Stimulated activated CD4-positive, alpha-beta T cell treated with anti-CD3 and anti-CD28 coated beads, TNF-alpha, amount 100 ng/mL, for 24 hours (primary cell): ENCODE results near the gene MED13L.

Experiments
- DNase-seq, 3 experiments: peaks; one replicate each; pipeline ENCODE4 v3.0.0-alpha.2; 2020; ENCODE audit warnings: low read depth in 3 of 3

Gene MED13L

DNA sequence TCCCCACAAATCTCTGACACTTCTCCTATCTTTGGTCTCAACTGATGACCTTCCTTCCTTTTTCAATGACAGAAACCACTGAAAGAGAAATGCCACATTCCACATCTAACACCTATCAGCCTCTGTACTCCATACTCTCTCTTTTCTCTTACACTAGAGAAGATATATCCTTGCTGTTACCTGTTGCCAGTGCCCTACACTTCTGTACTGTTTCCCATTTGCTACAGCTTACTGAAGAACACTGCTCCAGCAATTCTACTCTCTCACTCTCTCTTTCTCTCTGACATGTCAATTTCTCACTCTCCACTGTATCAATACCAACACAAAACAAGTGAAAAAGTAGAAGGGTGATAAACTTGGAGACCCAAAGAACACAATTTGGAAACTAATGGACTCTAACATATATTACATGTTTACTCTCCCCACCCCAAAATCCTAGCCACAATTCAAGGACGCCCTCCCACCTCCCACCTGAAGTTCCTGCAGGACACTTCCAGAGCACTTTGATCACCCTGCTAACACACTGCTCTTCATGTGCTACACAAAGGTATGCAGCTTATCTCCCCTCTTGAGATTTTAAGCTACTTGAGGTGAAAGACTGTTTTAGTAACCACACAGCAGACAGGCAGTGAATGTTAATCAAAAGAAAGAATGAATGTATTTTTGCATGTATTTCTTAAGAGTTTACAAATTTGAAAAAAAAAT is 95.0 kb downstream of the MED13L start:
- no peak for DNase-seq

- no peak for DNase-seq
Observed at GRCh38 chr12:116180448-116180847, 97.0 kb downstream of the MED13L start.

GRCh38 chr12:116179384-116179783 is 98.1 kb downstream of the MED13L start:
- no peak for DNase-seq

DNA sequence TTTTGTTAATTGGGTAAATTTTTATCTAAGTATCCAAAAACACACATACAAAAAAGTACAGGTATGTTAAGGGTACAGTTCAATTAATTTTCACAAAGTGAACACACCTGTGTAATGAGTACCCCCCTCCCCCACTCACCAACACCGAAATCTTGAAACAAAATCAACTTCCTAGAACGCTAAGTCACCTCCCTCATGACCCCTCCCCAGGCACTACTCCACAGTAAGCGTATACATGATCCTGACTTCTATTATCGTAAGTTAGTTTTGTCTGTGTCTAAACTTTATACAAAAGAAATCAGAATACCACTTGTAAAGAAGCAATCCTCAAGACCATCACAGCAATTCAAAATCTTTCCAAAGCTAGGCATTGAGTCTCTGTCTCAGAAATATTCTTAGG is 100.5 kb downstream of the MED13L start:
- DNase-seq, result no peak

DNA sequence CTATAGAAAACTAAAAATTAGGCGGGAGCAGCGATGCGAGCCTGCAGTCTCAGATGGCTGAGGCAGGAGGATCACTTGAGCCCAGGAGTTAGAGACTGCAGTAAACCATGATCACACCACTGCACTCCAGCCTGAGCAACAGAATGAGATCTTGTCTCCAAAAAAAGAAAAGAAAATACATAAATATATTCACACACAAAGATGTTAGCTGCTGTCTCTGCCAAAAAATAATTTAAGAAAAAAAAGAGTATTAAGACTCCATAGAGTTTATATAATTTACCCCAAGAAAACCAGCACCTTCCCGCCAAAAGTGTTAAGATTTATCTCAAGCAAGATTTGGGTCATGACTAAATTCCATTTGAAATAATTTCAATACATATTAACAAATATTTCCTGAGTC is 102.6 kb downstream of the MED13L start:
- no peak for DNase-seq

- DNase-seq, result no peak
Observed at GRCh38 chr12:116174006-116174405, 103.5 kb downstream of the MED13L start.

DNA sequence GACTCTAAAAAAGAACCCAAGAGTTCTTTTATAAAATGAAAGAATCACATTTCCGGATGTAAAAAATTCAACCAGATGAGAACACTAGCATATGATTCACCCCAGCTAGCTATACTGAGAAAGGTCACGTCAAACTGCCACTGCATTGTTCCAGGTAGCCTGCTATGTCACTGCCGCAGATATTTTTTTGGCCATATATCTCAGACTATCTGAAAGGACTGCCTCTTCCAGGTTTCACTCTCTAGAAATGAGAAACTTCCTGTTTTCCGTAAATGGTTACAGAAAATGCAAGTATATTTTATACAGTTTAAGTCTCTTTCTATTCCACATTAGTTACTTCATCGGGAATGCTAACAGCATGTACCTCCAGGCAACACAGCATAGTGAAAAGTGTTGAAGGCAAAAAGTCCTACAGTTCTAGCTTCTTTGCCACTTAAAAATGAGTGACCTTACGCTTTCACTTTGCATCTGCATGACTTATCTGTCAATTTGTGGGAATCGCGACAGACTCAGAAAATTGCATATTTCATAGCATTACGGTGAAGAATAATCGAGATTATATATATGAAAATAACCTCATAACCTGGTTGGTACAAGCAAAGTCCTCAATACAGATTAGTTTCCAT is 105.2 kb downstream of the MED13L start:
- peak; percentile 9 to 33 (median 11) for DNase-seq

- no peak for DNase-seq
Observed at GRCh38 chr12:116171549-116171948, 105.9 kb downstream of the MED13L start.

- DNase-seq, result no peak
Observed at GRCh38 chr12:116169071-116169470, 108.4 kb downstream of the MED13L start.

GRCh38 chr12:116166306-116166705 is 111.2 kb downstream of the MED13L start:
- no peak for DNase-seq

GRCh38 chr12:116165036-116165425 is 112.5 kb downstream of the MED13L start:
- no peak for DNase-seq

DNA sequence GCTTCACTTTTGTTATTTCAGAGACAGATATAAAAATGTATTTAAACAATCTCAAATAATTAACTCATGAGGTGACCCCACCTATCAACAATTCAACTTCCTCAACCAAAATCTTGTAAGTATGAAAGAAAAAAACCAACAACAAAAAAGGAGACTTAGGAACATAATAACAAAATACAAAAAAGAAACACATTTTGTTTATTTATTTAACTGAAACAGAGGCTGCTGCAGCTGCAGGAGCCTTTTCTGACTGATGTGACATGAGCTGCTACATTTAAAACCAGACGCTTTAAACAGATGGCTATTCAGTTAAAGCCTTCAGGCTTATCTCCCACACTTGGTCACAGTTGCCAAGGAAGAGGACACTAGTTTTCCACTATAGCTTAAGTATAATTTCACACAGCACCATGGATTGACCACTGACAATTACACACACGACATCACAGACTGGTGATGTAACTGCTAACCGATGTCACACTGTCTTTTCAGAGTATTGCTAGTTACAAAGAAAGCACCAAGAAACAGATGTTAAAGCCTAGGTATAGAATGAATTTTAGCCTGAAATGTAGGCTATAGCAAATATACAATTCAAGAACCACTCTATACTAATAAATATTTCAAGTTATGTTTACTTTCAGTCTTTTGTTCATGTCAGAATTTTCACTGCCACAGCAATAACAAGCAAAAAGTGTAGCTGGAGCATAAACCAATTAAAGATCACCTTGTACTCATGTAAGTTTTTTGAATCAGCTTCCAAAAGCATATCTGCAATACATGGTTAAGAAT is 113.0 kb downstream of the MED13L start:
- DNase-seq, result no peak

DNA sequence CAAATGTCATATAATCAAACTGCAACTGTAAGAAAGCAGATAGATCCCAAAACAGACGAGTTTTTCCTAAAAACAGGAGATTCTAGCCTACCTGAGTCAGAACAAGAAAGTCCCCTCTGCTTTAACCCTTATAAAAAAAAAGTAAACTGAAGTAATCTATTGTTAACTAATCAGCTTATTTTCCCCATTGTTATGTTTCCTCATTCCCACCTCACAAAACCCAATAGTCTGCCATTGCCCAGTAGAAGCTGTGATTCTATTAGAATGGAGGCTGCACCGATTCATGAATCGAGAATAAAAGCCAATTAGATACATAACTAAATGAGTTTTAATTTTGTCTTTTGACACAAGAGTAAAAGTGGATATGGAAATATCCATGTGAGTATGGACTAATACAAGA is 115.4 kb downstream of the MED13L start:
- no peak for DNase-seq

GRCh38 chr12:116161588-116161987 is 115.9 kb downstream of the MED13L start:
- no peak for DNase-seq

DNA sequence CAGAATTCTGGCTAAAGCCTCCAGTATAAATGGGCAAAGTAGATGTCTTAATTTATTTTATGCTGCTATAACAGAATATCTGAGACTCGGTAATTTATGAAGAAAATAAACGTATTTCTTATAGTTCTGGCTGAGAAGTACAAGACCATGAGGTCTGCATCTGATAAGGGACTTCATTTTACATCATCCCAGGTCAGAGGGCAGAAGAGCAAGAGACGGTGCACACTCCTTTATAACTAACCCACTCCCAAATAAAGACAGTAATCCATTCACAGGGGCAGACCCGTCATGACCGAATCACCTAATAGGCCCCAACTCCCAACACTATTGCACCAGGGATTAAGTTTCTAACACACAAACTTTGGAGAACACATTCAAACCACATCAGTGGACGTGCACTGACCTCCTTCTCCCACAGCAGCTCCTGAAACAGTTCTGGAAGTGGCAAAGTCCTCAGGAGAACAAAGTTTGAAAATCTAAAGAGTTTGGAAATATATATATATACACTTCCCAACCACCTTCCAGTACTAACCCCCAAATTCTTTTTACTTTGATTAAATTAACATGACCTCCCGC is 116.5 kb downstream of the MED13L start:
- no peak for DNase-seq

DNA sequence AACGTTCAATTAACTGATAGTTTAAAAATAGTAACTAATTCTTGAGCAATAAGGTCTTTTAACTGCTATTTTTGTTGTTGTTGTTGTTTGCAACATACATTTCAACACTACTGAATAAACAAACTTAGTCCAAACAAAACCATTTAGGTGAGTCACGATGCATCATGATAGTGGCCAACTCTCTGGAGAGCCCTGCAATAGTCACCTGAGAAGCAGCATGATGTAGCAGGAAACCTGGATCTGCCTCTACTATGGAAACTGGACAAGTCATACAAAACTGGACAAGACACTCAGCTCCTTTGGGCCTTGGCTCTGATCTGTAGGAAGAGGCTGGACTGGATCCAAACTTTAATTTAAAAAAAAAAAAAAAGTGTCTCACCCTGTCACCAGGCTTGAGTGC is 117.3 kb downstream of the MED13L start:
- no peak for DNase-seq

DNA sequence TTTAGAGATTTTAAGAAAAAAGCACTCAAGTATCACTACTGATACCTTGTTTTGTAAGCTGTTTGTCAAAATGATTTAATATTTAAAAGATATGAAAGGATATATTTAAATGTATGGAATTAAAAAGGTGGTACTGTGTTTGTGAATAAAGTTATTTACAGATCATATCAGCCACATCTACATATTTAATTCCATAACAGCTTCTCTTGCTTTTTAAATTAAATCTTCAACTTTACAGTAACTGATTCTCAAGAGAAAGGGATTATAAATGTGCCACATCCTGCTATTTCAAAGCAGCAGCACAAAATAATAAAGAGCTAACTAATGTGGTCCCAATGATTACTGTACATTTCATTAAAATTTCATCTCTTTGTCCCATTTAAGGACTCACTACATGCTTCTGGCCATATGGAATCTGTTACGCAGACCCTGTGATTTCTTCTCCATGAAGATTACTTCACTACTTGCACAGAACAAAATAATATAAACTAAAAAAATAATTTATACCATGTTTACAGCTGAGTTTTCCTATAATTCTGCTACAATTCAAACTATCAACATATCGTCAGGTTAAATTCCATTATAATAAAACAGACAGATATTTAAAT is 117.8 kb downstream of the MED13L start:
- no peak for DNase-seq

GRCh38 chr12:116159175-116159574 is 118.3 kb downstream of the MED13L start:
- DNase-seq, result no peak

DNA sequence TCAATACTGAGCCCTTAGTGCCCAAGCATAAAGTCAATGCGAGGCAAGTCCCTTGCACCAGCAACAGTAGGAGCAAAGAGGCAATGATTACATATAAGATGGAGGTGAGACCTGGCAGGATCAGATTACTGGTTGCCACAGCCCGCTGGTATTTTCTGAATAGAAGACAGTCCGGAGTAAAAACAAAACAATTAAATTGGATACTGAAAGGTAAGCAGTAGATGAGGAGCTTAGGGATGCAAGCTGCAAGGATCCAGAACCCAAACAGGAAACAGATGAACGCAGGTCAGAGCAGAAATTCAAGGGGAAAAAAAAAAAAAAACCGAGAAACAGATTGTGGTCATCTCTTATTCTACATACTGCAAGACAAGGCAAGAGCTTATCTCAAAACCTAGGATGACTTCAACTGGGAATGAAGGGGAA is 119.6 kb downstream of the MED13L start:
- no peak for DNase-seq

- no peak for DNase-seq
Observed at GRCh38 chr12:116156614-116157013, 120.9 kb downstream of the MED13L start.

GRCh38 chr12:116155383-116155782 is 122.1 kb downstream of the MED13L start:
- no peak for DNase-seq

GRCh38 chr12:116153983-116154382 is 123.5 kb downstream of the MED13L start:
- DNase-seq, result no peak
